Measurements from ENCODE around the gene SAFB2. TPM values are rescaled to one million over a fixed set of nuclear protein-coding genes. Genes with fewer than 3 reads are reported as not detected.

SAFB2 gene
- total and polyA plus RNA-seq, 2 donors (not counting 1 experiment from before 2014, with no cell fraction given) = 76.5 to 242 TPM

DNA sequence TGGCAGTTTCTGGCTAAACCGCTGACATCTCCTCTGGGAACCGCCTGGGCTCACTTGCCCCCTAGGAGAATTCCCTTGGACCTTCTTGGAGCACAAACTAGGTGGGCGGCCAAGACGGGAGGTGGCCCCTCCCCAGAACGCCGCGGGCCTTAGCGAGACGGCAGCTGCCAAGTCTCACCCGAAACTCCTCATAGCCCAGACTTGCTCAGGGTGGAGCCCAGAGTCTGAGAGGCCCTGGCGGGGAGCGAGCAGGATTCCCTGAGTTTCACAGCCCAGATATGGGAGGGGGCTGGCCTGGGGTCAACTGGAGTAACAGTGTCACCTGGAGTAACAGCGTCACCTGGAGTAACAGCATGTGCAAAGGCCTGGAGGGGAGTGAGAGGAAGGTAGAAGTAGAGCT lies 64.9 kb downstream of the SAFB2 start:
- H3K4me1 ChIP-seq (ENCODE audit: control insufficient read depth in 2 of 2, insufficient read depth in 2 of 2, low read length in 2 of 2) = no peaks in the 10 kb centered on the region
- no peak overlapping the region for H3K4me2 ChIP-seq (replicated peaks; ENCODE audit: low read depth, low read length, poor library complexity, severe bottlenecking)
- H3K27ac ChIP-seq (ENCODE audit: low read length in 2 of 2) = no peak overlapping the region
- H3K27me3 ChIP-seq (replicated peaks in 1 of 4; ENCODE audit: control extremely low read depth in 1 of 4, control insufficient read depth in 3 of 4, insufficient read depth in 4 of 4, low read length in 3 of 4) = peaks cover 0 to 18% (median 0%) of the 10 kb centered on the region in 4 experiments
- no peak overlapping the region for H3K4me3 ChIP-seq (ENCODE audit: control extremely low read depth in 1 of 5, extremely low read depth in 1 of 5, insufficient read depth in 1 of 5, low read depth in 2 of 5, low read length in 4 of 5)
- H4K20me1 ChIP-seq (ENCODE audit: control insufficient read depth, insufficient read depth, low read length, poor library complexity, severe bottlenecking) = no peaks in the 10 kb centered on the region
- WGBS (ENCODE audit: insufficient coverage) = 81% methylated on average over 12 of the region's 13 CpGs
- ChIA-PET POLR2A (no interaction called here), CTCF (no interaction called here)
- Mint-ChIP-seq H3K27me3 (peaks cover 27% of the 10 kb centered on the region), H3K4me3 (no peak overlapping the region), H3K27ac (no peak overlapping the region), H3K4me1 (no peaks in the 10 kb centered on the region), H3K9me3 (ENCODE audit: insufficient read depth) (peaks cover 7% of the 10 kb centered on the region)
- intact Hi-C loops (cut with micrococcal nuclease) = no loop called here
- no peak for TF ChIP-seq EZH2 (IDR thresholded peaks at IDR 0.05; ENCODE audit: borderline replicate concordance, insufficient read depth, low read depth, low read length, poor library complexity, severe bottlenecking)
- TF ChIP-seq, protein P1, sequence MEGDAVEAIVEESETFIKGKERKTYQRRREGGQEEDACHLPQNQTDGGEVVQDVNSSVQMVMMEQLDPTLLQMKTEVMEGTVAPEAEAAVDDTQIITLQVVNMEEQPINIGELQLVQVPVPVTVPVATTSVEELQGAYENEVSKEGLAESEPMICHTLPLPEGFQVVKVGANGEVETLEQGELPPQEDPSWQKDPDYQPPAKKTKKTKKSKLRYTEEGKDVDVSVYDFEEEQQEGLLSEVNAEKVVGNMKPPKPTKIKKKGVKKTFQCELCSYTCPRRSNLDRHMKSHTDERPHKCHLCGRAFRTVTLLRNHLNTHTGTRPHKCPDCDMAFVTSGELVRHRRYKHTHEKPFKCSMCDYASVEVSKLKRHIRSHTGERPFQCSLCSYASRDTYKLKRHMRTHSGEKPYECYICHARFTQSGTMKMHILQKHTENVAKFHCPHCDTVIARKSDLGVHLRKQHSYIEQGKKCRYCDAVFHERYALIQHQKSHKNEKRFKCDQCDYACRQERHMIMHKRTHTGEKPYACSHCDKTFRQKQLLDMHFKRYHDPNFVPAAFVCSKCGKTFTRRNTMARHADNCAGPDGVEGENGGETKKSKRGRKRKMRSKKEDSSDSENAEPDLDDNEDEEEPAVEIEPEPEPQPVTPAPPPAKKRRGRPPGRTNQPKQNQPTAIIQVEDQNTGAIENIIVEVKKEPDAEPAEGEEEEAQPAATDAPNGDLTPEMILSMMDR (IDR thresholded peaks at IDR 0.05) = no peak
- H3K9me3 ChIP-seq (ENCODE audit: control extremely low read depth in 1 of 3, control insufficient read depth in 2 of 3, insufficient read depth in 1 of 3, low read length in 2 of 3) = peaks cover 0 to 31% (median 11%) of the 10 kb centered on the region in 3 donors
- no peaks in the 10 kb centered on the region for H3K79me2 ChIP-seq (ENCODE audit: control insufficient read depth, insufficient read depth, low read length)
- no peak for DNase-seq
- H3K36me3 ChIP-seq (replicated peaks in 1 of 2; ENCODE audit: control extremely low read depth in 1 of 2, control insufficient read depth in 1 of 2, extremely low read depth in 1 of 2, insufficient read depth in 2 of 2, low read length in 1 of 2) = no peaks in the 10 kb centered on the region
- no peak overlapping the region for H2AFZ ChIP-seq (ENCODE audit: insufficient read depth, low read depth, low read length, poor library complexity, severe bottlenecking)
- no peak for ATAC-seq (ENCODE audit: low read depth)
- no peak overlapping the region for H3K9ac ChIP-seq (ENCODE audit: low read length)

DNA sequence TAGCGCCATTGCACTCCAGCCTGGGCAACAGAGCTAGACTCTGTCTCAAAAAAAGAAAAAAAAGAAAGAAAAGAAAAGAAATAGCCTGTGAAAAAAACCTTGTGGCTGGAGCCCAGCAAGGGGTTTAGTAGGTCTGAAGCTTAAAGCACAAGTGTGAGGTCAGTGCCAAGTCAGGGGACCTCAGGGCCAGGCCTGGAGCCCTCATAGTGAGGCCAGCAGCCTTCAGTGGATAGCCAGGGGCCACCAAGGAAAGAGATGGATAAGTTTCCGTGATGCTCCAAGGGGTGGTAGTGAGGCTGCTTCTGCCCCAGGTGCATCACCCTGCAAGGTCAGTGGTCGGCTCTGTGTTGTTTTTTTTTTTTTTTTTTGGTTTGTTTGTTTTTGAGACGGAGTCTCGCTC lies 67.7 kb downstream of the SAFB2 start:
- H3K36me3 ChIP-seq (replicated peaks in 1 of 2; ENCODE audit: control extremely low read depth in 1 of 2, control insufficient read depth in 1 of 2, extremely low read depth in 1 of 2, insufficient read depth in 2 of 2, low read length in 1 of 2) = no peaks in the 10 kb centered on the region
- peaks cover 20% of the 10 kb centered on the region for H3K27me3 Mint-ChIP-seq
- H3K9me3 Mint-ChIP-seq (ENCODE audit: insufficient read depth) = peaks cover 2% of the 10 kb centered on the region
- CTCF ChIA-PET = no interaction called here
- ATAC-seq (ENCODE audit: low read depth) (no peak), DNase-seq (no peak)
- no peaks in the 10 kb centered on the region for H4K20me1 ChIP-seq (ENCODE audit: control insufficient read depth, insufficient read depth, low read length, poor library complexity, severe bottlenecking)
- H3K4me3 ChIP-seq (ENCODE audit: control extremely low read depth in 1 of 5, extremely low read depth in 1 of 5, insufficient read depth in 1 of 5, low read depth in 2 of 5, low read length in 4 of 5) = no peak overlapping the region
- intact Hi-C loops (cut with micrococcal nuclease) = no loop called here
- H3K4me1 ChIP-seq (ENCODE audit: control insufficient read depth in 2 of 2, insufficient read depth in 2 of 2, low read length in 2 of 2) = no peaks in the 10 kb centered on the region
- no peak overlapping the region for H3K4me3 Mint-ChIP-seq
- H2AFZ ChIP-seq (ENCODE audit: insufficient read depth, low read depth, low read length, poor library complexity, severe bottlenecking) = no peak overlapping the region
- no peak for TF ChIP-seq EZH2 (IDR thresholded peaks at IDR 0.05; ENCODE audit: borderline replicate concordance, insufficient read depth, low read depth, low read length, poor library complexity, severe bottlenecking)
- TF ChIP-seq, protein P1 (IDR thresholded peaks at IDR 0.05) = no peak
- H3K4me2 ChIP-seq (replicated peaks; ENCODE audit: low read depth, low read length, poor library complexity, severe bottlenecking) = no peak overlapping the region
- no peaks in the 10 kb centered on the region for H3K4me1 Mint-ChIP-seq
- POLR2A ChIA-PET = no interaction called here
- H3K9me3 ChIP-seq (ENCODE audit: control extremely low read depth in 1 of 3, control insufficient read depth in 2 of 3, insufficient read depth in 1 of 3, low read length in 2 of 3) = peaks cover 0 to 13% (median 0%) of the 10 kb centered on the region in 3 donors
- no peak overlapping the region for H3K9ac ChIP-seq (ENCODE audit: low read length)
- H3K27me3 ChIP-seq (replicated peaks in 1 of 4; ENCODE audit: control extremely low read depth in 1 of 4, control insufficient read depth in 3 of 4, insufficient read depth in 4 of 4, low read length in 3 of 4) = peaks cover 0 to 3% (median 0%) of the 10 kb centered on the region in 4 experiments
- no peak overlapping the region for H3K27ac ChIP-seq (ENCODE audit: low read length in 2 of 2)
- 73% methylated on average over 3 of the region's 5 CpGs for WGBS (ENCODE audit: insufficient coverage)
- no peaks in the 10 kb centered on the region for H3K79me2 ChIP-seq (ENCODE audit: control insufficient read depth, insufficient read depth, low read length)
- H3K27ac Mint-ChIP-seq = no peak overlapping the region

All from B cell (primary cell).